HG03064 (cell line): Measurements from ENCODE around the gene SCYGR4.

Experiments
- ATAC-seq: cut with Tn5 transposase; IDR thresholded peaks from one replicate; pipeline ENCODE4 v1.9.1; 2021; ENCODE audit warnings: low read depth; ENCODE audit not compliant: unreplicated experiment

The SCYGR4 gene

DNA sequence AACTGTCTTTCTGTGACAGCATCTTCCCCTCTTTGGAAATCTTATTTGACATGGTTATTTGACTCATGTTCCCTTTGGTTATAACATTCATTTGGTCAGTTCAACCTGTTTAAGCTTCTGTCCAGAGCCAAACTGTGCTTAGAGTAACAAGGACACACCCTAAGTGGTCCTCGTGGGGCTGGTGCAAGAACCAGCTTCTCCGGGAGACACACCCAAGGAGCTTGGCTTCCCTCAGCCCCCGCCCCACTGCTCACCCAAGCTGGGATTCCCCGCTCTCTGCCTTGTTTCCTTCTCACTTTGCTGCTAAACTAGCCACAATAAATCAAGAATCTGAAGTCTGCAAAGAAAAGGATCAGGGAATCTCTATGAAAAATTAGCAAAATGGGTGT lies 4.0 kb upstream of the SCYGR4 start:
- no peak for ATAC-seq

DNA sequence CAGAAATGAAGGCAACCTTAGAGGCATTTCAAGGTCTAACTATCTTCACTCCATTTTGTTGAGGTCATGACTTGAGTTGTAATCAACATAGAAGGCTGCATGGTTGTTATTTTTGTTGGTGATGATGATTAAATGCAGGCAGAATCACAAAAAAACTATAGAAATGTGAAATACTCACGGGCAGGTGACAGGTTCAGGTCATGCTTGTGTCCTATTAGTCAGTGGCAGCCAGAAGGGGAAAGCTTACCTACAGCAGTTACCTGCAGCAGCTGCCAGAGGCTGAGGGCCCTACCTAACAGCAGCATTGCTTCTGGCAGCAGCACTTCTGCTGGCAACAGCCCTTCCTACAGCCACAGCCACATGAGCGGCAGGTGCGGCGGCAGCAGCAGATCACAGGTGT lies 3.1 kb upstream of the SCYGR4 start:
- no peak for ATAC-seq

DNA sequence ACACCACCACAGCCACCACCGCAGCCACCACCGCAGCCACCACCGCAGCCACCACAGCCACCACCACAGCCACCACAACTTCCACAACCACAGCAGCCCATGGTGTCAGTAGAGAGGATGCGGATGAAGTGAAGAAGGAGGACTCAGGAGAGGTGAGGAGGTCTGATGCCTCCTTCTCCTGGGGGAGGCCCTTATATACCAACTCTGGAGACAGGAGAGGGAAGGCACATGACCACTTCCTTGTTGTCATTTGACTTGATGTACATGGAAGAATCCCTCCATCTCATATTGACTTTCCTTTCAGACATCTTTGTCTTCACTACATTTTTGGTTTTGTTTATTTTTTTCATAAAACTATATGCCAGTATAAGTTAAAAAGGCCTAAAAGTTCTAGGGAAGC lies 2.6 kb upstream of the SCYGR4 start, which contains the start of gene SCYGR3:
SCYGR3 (minus strand) TSS at position 101 of the 400 bp plus-strand sequence; CDS start at position 101, 0 bp downstream.
- no peak for ATAC-seq

GRCh38 chr2:227615181-227615580 lies 2.1 kb upstream of the SCYGR4 start:
- no peak for ATAC-seq

DNA sequence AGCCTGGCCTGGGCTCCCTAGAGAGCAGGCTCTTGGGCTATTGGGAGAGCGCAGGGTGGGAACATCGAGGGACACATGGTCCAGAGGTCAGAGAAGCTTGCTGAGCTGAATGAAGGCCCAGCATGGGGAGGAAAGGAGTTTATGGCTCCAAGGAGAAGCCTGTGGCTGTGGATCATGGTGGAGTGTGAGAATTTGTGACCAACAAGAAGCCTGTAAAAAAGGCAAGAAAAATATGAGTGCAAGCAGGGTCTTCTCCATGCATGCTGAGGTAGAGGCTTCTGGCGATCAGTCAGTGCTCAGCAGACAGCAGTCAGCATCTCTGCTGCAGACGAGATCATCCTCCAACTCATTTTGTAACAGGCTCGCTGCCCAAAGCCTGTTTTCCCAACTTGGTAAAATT lies 1.4 kb upstream of the SCYGR4 start:
- ATAC-seq = no peak

- ATAC-seq = no peak
These were observed 667 bp upstream of the SCYGR4 start for GRCh38 chr2:227616631-227617030.

DNA sequence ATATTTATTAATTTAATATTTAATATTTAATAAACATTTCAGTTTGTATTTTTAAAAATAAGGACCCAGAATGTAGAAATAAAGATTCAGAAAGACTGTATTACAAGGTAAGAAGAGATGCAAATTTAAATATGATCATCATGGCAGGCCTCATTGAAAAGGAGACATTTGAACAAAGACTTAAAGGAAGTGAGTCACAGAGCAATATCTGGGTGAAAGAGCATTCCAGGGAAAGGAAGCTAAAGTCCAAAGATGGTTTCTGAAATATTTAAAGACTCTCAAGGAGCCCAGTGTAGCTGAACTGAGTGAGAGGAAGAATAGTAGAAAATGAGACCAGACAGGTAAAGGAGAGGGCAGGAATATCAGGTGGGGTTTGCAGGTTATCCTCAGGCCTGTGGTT lies 5.9 kb downstream of the SCYGR4 start:
- no peak for ATAC-seq

GRCh38 chr2:227625420-227625819 lies 8.1 kb downstream of the SCYGR4 start:
- ATAC-seq = no peak

DNA sequence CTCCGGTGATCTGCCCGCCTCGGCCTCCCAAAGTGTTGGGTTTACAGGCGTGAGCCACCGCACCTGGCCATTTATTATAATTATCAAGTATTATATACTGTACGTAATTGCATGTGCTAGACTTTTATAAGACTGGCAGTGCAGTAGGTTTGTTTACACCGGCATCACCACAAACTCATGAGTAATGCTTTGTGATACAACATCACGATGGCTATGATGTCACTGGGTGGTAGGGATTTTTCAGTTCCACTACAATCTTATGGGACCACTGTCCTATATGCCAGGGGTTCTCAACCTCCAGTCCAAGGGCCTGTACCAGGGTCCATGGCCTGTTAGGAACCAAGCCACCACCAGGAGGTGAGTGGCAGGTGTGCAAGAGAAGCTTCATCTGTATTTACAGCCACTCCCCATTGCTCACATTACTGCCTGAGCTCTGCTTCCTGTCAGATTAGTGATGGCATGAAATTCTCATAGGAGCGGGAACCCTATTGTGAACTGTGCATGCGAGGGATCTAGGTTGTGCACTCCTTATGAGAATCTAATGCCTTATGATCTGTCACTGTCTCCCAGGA lies 9.4 kb downstream of the SCYGR4 start:
- no peak for ATAC-seq

GRCh38 chr2:227627769-227628168 lies 10.5 kb downstream of the SCYGR4 start:
- ATAC-seq = peak; percentile 95

DNA sequence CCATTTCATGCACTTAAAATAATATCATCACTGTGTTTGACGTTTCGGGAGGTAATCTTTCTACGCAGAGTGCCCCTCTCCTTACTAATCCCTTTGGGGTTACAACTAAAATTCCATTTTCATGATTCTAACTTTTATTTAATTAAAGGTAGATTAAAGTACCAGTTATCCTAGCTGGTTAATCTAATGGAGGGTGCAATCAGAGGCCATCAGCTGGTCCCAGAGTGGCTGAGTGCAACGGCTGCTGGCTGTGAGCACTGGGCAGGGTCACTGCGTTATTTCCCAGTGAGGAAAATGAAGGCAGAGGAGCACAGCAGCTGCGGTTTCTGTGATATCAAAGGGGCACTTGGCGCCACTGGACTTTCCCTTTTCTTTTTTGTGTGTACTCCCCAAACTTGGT lies 12.1 kb downstream of the SCYGR4 start:
- no peak for ATAC-seq

- no peak for ATAC-seq
These were observed 13.0 kb downstream of the SCYGR4 start for GRCh38 chr2:227630322-227630721.

DNA sequence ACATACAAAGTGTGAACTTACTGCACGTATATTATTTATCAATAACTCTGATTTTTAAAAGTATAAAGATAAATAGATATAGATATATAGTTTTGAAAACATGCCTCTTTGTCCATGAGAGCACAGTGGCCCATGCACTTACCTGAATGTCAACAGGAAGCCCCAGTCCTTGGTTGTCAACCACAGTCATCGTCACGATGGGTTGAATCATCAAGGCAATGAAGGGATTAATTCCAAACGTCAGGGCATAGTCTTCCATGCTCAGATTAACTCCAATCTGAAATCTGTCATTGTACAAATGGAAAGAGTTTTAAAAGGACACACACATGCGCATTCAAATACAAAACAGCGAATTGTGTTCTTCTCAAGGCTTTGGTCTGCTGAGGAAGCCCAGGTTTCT lies 15.5 kb downstream of the SCYGR4 start:
- no peak for ATAC-seq

GRCh38 chr2:227634201-227634600 lies 16.9 kb downstream of the SCYGR4 start:
- ATAC-seq = no peak

DNA sequence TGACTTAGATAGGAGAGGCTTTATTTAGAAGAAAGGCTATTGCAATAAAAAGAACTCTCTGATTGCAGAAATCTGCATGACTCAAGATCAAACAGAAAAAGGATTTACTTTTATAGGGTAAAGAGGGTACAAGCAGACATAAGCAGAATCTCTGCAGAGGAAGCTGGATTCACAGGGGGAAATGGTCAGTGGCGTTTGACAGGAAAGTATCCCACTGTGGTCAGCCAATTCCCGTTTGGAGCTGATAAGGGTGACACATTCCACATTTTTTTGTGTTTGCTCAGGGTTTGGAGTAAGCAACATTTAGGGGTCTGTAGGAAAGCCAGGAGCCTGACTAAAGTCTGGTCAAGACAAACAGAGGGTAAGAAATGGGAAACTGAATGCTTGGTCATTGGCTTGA lies 25.4 kb downstream of the SCYGR4 start:
- no peak for ATAC-seq

DNA sequence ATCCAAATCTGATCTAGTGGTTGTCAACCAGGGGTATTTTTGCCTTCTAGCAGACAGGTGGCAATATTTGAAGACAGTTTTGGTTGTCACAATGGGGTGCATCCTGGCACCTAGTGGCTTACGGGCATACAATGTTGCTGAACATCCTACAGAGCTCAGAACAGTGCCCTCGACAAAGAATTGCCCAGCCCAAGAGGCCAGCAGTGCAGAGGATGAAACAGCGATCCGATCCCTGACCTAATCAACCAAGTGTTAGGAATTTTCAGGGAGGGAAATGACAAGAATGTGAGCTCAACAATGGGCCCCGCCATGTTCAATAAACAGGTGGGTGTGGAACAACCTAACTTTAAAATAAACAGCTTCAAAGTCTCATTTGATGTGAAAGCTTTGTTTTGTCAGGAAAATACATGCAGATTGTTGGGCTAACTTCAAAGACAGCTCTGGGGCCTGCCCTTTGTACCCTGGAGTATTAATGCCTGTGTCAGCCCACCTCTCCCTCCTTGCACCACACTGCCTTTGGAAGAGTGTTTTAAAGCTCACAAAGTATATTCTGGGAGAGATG lies 26.8 kb downstream of the SCYGR4 start:
- no peak for ATAC-seq

DNA sequence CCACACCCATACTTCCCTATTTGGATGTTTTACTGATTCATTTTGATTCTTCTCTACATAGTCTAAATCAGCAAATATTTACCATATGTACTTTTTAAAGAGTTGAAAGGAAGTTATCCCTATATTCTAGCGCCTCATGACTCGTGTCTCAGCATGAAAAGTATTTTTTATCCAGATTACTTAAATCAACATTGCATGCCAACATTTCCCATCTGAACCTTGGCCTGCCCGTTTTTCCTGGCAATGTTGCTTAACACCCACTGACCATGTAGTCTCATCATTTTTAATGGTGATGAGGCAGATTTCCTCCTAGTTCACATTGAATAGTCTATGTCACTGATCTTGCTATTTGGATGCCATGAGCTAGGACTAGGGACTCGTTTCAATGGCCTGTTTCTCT lies 36.1 kb downstream of the SCYGR4 start:
- no peak for ATAC-seq

DNA sequence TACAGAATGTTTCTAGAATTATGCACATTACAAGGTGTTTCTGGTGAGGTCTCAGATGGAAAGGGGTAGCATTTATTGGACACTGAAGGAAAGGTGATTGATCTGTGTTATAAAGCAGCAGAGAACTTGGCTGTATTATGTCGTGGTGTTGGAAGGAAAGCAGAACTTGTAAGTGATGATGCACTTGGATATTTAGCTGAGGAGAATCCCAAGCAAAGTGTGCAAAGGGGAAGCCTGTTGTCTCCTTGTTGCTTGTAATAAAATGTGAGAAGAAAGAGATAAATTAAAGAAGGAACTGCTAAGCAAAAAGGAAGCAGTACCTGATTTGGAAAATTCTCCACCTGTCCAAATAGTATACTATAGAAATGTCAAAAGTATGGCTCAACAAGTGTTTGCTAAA lies 37.1 kb downstream of the SCYGR4 start:
- no peak for ATAC-seq

DNA sequence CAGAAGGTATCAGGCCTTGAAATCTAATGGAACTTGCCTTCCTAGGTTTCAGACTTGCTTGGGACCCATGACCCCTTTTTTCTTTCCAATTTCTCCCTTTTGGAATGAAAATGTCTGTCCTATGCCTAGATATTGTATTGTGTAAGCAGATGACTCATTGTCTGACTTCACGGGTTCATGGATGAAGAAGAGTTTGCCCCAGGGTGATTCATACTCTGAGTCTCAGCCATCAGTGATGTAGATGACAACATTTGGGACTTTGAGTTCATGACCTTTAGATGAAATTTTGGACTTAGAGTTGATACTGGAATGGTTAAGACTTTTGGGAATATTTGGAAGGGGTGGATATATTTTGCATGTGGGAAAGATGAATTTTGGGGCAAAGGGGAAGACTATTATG lies 38.2 kb downstream of the SCYGR4 start:
- ATAC-seq = no peak

GRCh38 chr2:227657199-227657845 lies 40.0 kb downstream of the SCYGR4 start:
- no peak for ATAC-seq

GRCh38 chr2:227661025-227661649 lies 43.8 kb downstream of the SCYGR4 start:
- no peak for ATAC-seq

DNA sequence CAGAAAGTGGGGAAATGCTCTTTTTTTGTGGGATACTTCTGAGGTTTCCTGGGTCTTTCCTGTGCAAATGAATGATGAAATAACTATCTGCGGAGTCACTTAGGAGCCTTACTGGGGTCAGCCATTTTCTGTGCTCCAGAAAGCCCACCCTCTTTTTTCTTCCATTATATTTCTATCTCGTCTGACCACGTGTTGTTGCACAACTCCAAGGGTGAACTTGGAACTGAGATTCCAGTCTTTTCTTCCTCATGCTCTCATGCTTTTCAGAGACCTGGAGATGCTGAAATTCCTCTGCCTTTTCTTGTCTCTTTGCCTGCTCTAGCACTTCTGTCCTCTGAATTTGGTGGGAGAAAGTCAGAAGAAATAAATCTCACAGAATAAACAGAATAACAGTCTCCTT lies 44.5 kb downstream of the SCYGR4 start:
- ATAC-seq = no peak
